Activated CD4-positive, CD25-positive, alpha-beta regulatory T cell treated with anti-CD3 and anti-CD28 coated beads, Interleukin-2, amount 50 U/mL, for 72 hours (primary cell): ENCODE data around the gene MYPOP.

Experiments
- DNase-seq: peaks from one replicate; pipeline ENCODE4 v3.0.0; 2021

Gene MYPOP

GRCh38 chr19:45901912-45902650 is at the start of gene MYPOP:
Gene MYPOP, minus strand, starts transcription at chr19:45902613. Its CDS starts 840 bp downstream, at chr19:45901773.
- DNase-seq = no peak

GRCh38 chr19:45947926-45948325 is 45.5 kb upstream of the MYPOP start:
- no peak for DNase-seq

GRCh38 chr19:45940515-45940805 is 38.0 kb upstream of the MYPOP start:
- no peak for DNase-seq

GRCh38 chr19:45939792-45940514 is 37.5 kb upstream of the MYPOP start:
- no peak for DNase-seq

- no peak for DNase-seq
Observed at GRCh38 chr19:45938733-45939319, 36.4 kb upstream of the MYPOP start.

GRCh38 chr19:45935267-45935666 is 32.9 kb upstream of the MYPOP start:
- DNase-seq = no peak

- no peak for DNase-seq
Observed at GRCh38 chr19:45934551-45935230, 32.3 kb upstream of the MYPOP start.

- DNase-seq = no peak
Observed at GRCh38 chr19:45933759-45934158, 31.3 kb upstream of the MYPOP start.

GRCh38 chr19:45931055-45931454 is 28.6 kb upstream of the MYPOP start:
- DNase-seq = no peak

GRCh38 chr19:45929247-45929646 is 26.8 kb upstream of the MYPOP start:
- DNase-seq = no peak

GRCh38 chr19:45927565-45928261 is 25.3 kb upstream of the MYPOP start:
- peak; percentile 87 for DNase-seq

GRCh38 chr19:45924891-45925447 is 22.6 kb upstream of the MYPOP start:
- DNase-seq = no peak

- no peak for DNase-seq
Observed at GRCh38 chr19:45922281-45922680, 19.9 kb upstream of the MYPOP start.

GRCh38 chr19:45920458-45920857 is 18.0 kb upstream of the MYPOP start:
- no peak for DNase-seq

GRCh38 chr19:45919678-45920077 is 17.3 kb upstream of the MYPOP start:
- no peak for DNase-seq

- DNase-seq = no peak
Observed at GRCh38 chr19:45918721-45919120, 16.3 kb upstream of the MYPOP start.

GRCh38 chr19:45917421-45918091 is 15.1 kb upstream of the MYPOP start:
- DNase-seq = no peak

- no peak for DNase-seq
Observed at GRCh38 chr19:45913874-45914830, 11.7 kb upstream of the MYPOP start, which contains the start of gene NANOS2. Gene NANOS2, minus strand, starts transcription at chr19:45914778. Its CDS starts 85 bp downstream, at chr19:45914693.

GRCh38 chr19:45911291-45911690 is 8.9 kb upstream of the MYPOP start:
- DNase-seq = no peak

GRCh38 chr19:45908956-45909355 is 6.5 kb upstream of the MYPOP start:
- no peak for DNase-seq

GRCh38 chr19:45906221-45906620 is 3.8 kb upstream of the MYPOP start:
- no peak for DNase-seq
